GM12878 (cell line): Measurements from ENCODE around the gene ZNF791. TPM values are rescaled to one million over a fixed set of nuclear protein-coding genes. Genes with fewer than 3 reads are reported as not detected.

Source experiments
- ATF3 ChIP-seq: IDR thresholded peaks from 2 replicates; pipeline ENCODE4 v1.6.1; 2011; ENCODE audit warnings: low read depth, mild to moderate bottlenecking, low read length, moderate library complexity, borderline replicate concordance; ENCODE audit errors: extremely low read depth
- BCL3 ChIP-seq: IDR thresholded peaks from 2 replicates; pipeline ENCODE4 v1.6.1; 2011; ENCODE audit warnings: borderline replicate concordance, low read depth, mild to moderate bottlenecking, moderate library complexity, low read length; ENCODE audit not compliant: insufficient read depth, poor library complexity, severe bottlenecking
- BHLHE40 ChIP-seq, 2 experiments: fragments of 450-650 bp in 1 of 2; IDR thresholded peaks; 2 replicates each; pipeline ENCODE4 v1.6.1; 2011 to 2017; ENCODE audit warnings: low read depth in 2 of 2, borderline replicate concordance in 1 of 2, improper control_type of control experiment in 1 of 2, low read length in 1 of 2, mild to moderate bottlenecking in 1 of 2
- CEBPZ ChIP-seq: fragments of 150-350 bp; IDR thresholded peaks from 2 replicates; pipeline ENCODE4 v1.6.1; 2016; ENCODE audit warnings: low read depth, low read length
- DPF2 ChIP-seq: fragments of 450-650 bp; IDR thresholded peaks from 2 replicates; pipeline ENCODE4 v1.6.1; 2017; ENCODE audit warnings: mild to moderate bottlenecking
- ELK1 ChIP-seq: IDR thresholded peaks from 2 replicates; pipeline ENCODE4 v1.6.1; 2012; ENCODE audit warnings: low read depth, low read length, improper control_type of control experiment
- ESRRA ChIP-seq: IDR thresholded peaks from 2 replicates; pipeline ENCODE4 v1.6.1; 2012; ENCODE audit warnings: mild to moderate bottlenecking, low read length, improper control_type of control experiment
- HDAC2 ChIP-seq: fragments of 200-600 bp; sonication (generic); IDR thresholded peaks from 2 replicates; pipeline ENCODE4 v1.6.1; 2017
- MEF2A ChIP-seq: IDR thresholded peaks from 2 replicates; pipeline ENCODE4 v1.6.1; 2011; ENCODE audit warnings: low read depth, mild to moderate bottlenecking, low read length, moderate library complexity; ENCODE audit not compliant: insufficient read depth
- PKNOX1 ChIP-seq: fragments of 450-650 bp; IDR thresholded peaks from 2 replicates; pipeline ENCODE4 v1.6.1; 2016; ENCODE audit warnings: mild to moderate bottlenecking
- POLR2A ChIP-seq: IDR thresholded peaks from 2 replicates; pipeline ENCODE4 v1.6.1; 2011; ENCODE audit warnings: low read depth, mild to moderate bottlenecking, low read length
- POLR2AphosphoS5 ChIP-seq: IDR thresholded peaks from 2 replicates; pipeline ENCODE4 v1.6.1; 2011; ENCODE audit warnings: mild to moderate bottlenecking, low read length, inconsistent platforms
- PRDM15 ChIP-seq: fragments of 450-650 bp; formaldehyde crosslinking; IDR thresholded peaks from 2 replicates; pipeline ENCODE4 v1.4.0; 2020; ENCODE audit warnings: mild to moderate bottlenecking, moderate library complexity
- RB1 ChIP-seq: fragments of 450-650 bp; formaldehyde crosslinking; IDR thresholded peaks from 2 replicates; pipeline ENCODE4 v1.6.1; 2017; ENCODE audit warnings: mild to moderate bottlenecking, borderline replicate concordance
- RBBP5 ChIP-seq: fragments of 200-600 bp; sonication (generic); conservative IDR thresholded peaks from 2 replicates; pipeline ENCODE4 v1.6.1; 2016
- SIX5 ChIP-seq: IDR thresholded peaks from 2 replicates; pipeline ENCODE4 v1.6.1; 2011; ENCODE audit warnings: mild to moderate bottlenecking, low read depth, low read length, moderate library complexity; ENCODE audit not compliant: severe bottlenecking
- YBX1 ChIP-seq: fragments of 450-650 bp; IDR thresholded peaks from 2 replicates; pipeline ENCODE4 v1.6.1; 2016; ENCODE audit warnings: antibody characterized with exemption
- polyA plus RNA-seq, 11 experiments: library from polyadenylated mRNA; depleted of rRNA in 4 of 11; unstranded in 6 of 11; stranded (reverse) in 5 of 11; fragments of >200 nt; fragmentation: Nextera tagmentation in 4 of 11; fragmentation: Illumina TruSeq in 1 of 11; extraction: Ambion mirVana in 4 of 11; extraction: Trizol in 1 of 11; gene quantifications; 1 replicate in 1 of 11; 2 replicates in 10 of 11; pipeline versions ENCODE4 v1.2.1 to v1.2.3, GENCODE V29; 2011 to 2016; ENCODE audit warnings: inconsistent platforms in 2 of 11, missing spikeins in 2 of 11, low read depth in 1 of 11
- total RNA-seq, 4 experiments: library from RNA; depleted of rRNA in 3 of 4; stranded (reverse); fragments of >200 nt in 3 of 4; fragmentation: Illumina TruSeq in 1 of 4; extraction: Trizol in 1 of 4; gene quantifications; 2 replicates each; pipeline versions ENCODE4 v1.2.1 to v1.2.3, GENCODE V29; 2013 to 2021

The ZNF791 gene
- total and polyA plus RNA-seq, 10 of the 15 experiments (the other 5 are each of a cell fraction or from before 2014, with no cell fraction given): 7.5 to 24.0 (median 11.8) TPM

GRCh38 chr19:12681074-12681987, 70.6 kb downstream of the ZNF791 start, which contains the start of gene DHPS (continued):
- 0 out of 2 replicates have a peak, but pooled peaks have one; percentile 68 for TF ChIP-seq RB1
- peak; percentile 67; the same call in 1 of the 2 replicates for TF ChIP-seq ATF3
- no peak for TF ChIP-seq RBBP5
- peak; percentile 81 for TF ChIP-seq DPF2
- peak; percentile 75 for TF ChIP-seq PKNOX1
- TF ChIP-seq POLR2A: peak; percentile 98
- TF ChIP-seq PRDM15 (CRISPR knock-in tag): peak; percentile 88
- peak; percentile 70 for TF ChIP-seq SIX5
- TF ChIP-seq ELK1: peak; percentile 72; the same call in 1 of the 2 replicates
- TF ChIP-seq BHLHE40 (IDR thresholded peaks at IDR 0.05; ENCODE audit: borderline replicate concordance in 1 of 2, low read depth in 2 of 2, low read length in 1 of 2): peak; percentile 83 to 96
- no peak for TF ChIP-seq YBX1
- TF ChIP-seq MEF2A: 0 out of 2 replicates have a peak, but pooled peaks have one; percentile 3
- TF ChIP-seq POLR2AphosphoS5: peak; percentile 97
- peak; percentile 34 for TF ChIP-seq BCL3
- TF ChIP-seq ESRRA: no peak
- TF ChIP-seq HDAC2: no peak
- TF ChIP-seq CEBPZ: no peak
